Measurements from ENCODE around the gene PTPRM. TPM values are rescaled to one million over a fixed set of nuclear protein-coding genes. Genes with fewer than 3 reads are reported as not detected.

PTPRM gene
- total RNA-seq, 1 experiment from 2014 or later: 6.2 TPM

- Histone ChIP-seq H4K5ac (ENCODE audit: insufficient read length, low read depth, low read length) (no peak overlapping the region), H3K9ac (ENCODE audit: extremely low read depth, insufficient read length, low read length) (no peak overlapping the region), H4K8ac (replicated peaks; ENCODE audit: insufficient read length, low read depth, low read length) (no peak overlapping the region), H2BK20ac (ENCODE audit: low read depth, low read length, poor library complexity, severe bottlenecking) (no peak overlapping the region), H3K79me1 (ENCODE audit: insufficient read depth, low read depth, low read length, poor library complexity, severe bottlenecking) (no peaks in the 10 kb centered on the region), H3T11ph (ENCODE audit: low read length) (no peak overlapping the region), H3K23me2 (ENCODE audit: insufficient read length, low read depth, low read length, poor library complexity, severe bottlenecking) (no peaks in the 10 kb centered on the region), H3K23ac (ENCODE audit: insufficient read length, low read depth, low read length) (no peak overlapping the region), H2BK15ac (ENCODE audit: low read depth, low read length) (no peak overlapping the region), H3K4me2 (ENCODE audit: insufficient read depth, insufficient read length, low read length) (no peak overlapping the region), H3K79me2 (ENCODE audit: insufficient read depth, low read length) (no peaks in the 10 kb centered on the region), H3K27ac (ENCODE audit: insufficient read length, low read depth, low read length) (no peak overlapping the region), H3K4me1 (ENCODE audit: insufficient read depth, low read length) (no peaks in the 10 kb centered on the region), H4K20me1 (ENCODE audit: control insufficient read depth, insufficient read depth, insufficient read length) (no peaks in the 10 kb centered on the region), H3K56ac (ENCODE audit: insufficient read length, low read depth, low read length) (no peak overlapping the region), H2BK120ac (ENCODE audit: low read depth, low read length, poor library complexity, severe bottlenecking) (no peak overlapping the region), H2AFZ (ENCODE audit: low read length) (no peak overlapping the region), H2AK5ac (ENCODE audit: insufficient read length, low read length) (no peak overlapping the region), H2BK12ac (ENCODE audit: insufficient read length, low read depth, low read length) (no peak overlapping the region), H3K18ac (ENCODE audit: insufficient read length, low read depth, low read length) (no peak overlapping the region), H3K14ac (ENCODE audit: insufficient read depth, low read length) (no peak overlapping the region), H3K27me3 (ENCODE audit: insufficient read depth, low read length) (no peaks in the 10 kb centered on the region), H2BK5ac (ENCODE audit: insufficient read length, low read length) (no peak overlapping the region), H3K9me3 (ENCODE audit: control insufficient read depth, low read depth, low read length) (no peaks in the 10 kb centered on the region), H4K91ac (ENCODE audit: insufficient read length, low read depth, low read length) (no peak overlapping the region), H3K4ac (ENCODE audit: low read depth, low read length) (no peak overlapping the region)
- no peaks in the 10 kb centered on the region for H3K9me3 Mint-ChIP-seq
- no peaks in the 10 kb centered on the region; the same call in 1 of the 2 replicates for H3K27me3 Mint-ChIP-seq (ENCODE audit: low read depth)
- no CpG with 5 or more reads among the region's 2 CpGs for WGBS (ENCODE audit: extremely low coverage, insufficient read length, low lambda C conversion rate)
- H3K4me1 Mint-ChIP-seq: no peaks in the 10 kb centered on the region
- TF ChIP-seq CTCF (conservative IDR thresholded peaks at IDR 0.05): no peak
- peaks cover 0 to 2% (median 0%) of the 10 kb centered on the region in 3 experiments; a peak in 2 of 7 replicates for H3K36me3 Mint-ChIP-seq (ENCODE audit: insufficient read depth in 1 of 3, low read depth in 3 of 3)
- H3K4me3 Mint-ChIP-seq: no peak overlapping the region
- no peak for DNase-seq
- no peak overlapping the region for H3K27ac Mint-ChIP-seq
Observed at GRCh38 chr18:8322486-8322885, 755.4 kb downstream of the PTPRM start.
